HG03196 (cell line): ENCODE data around the gene SLC26A3.

Experiments used
- ATAC-seq: cut with Tn5 transposase; IDR thresholded peaks from one replicate; pipeline ENCODE4 v1.9.1; 2021; ENCODE audit not compliant: unreplicated experiment

SLC26A3 gene

GRCh38 chr7:107751113-107751512, 51.9 kb downstream of the SLC26A3 start:
- no peak for ATAC-seq

GRCh38 chr7:107746006-107746405, 57.0 kb downstream of the SLC26A3 start:
- ATAC-seq, result no peak

DNA sequence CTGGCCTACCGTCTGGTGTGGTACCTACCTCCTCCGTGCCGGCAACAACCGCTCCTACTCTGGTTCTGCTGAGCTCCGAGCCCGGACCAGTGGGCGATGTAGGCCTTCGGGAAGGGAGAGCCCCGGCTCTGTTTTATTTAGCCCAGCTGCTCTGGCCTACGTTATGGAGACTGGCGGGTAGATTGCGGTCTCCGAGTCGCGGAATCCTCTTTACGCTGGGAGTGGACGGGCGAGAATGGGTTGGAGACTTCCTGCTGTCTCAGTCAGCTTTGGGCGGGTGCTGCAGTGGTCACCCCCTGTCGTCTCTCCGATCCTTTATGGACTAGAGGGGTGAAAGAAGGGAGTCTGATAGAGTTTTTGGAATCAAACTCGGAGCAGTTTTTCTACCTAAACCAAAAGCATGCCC, 58.7 kb downstream of the SLC26A3 start:
- peak; percentile 26 for ATAC-seq

GRCh38 chr7:107743567-107744344, 59.3 kb downstream of the SLC26A3 start, which contains the start of gene CBLL1:
CBLL1 (plus strand) TSS chr7:107744142; CDS start chr7:107744164, 22 bp downstream.
- peak; percentile 94 for ATAC-seq

GRCh38 chr7:107742678-107743566, 60.1 kb downstream of the SLC26A3 start:
- ATAC-seq, result peak; percentile 29

GRCh38 chr7:107728276-107728675, 74.7 kb downstream of the SLC26A3 start:
- ATAC-seq, result no peak

DNA sequence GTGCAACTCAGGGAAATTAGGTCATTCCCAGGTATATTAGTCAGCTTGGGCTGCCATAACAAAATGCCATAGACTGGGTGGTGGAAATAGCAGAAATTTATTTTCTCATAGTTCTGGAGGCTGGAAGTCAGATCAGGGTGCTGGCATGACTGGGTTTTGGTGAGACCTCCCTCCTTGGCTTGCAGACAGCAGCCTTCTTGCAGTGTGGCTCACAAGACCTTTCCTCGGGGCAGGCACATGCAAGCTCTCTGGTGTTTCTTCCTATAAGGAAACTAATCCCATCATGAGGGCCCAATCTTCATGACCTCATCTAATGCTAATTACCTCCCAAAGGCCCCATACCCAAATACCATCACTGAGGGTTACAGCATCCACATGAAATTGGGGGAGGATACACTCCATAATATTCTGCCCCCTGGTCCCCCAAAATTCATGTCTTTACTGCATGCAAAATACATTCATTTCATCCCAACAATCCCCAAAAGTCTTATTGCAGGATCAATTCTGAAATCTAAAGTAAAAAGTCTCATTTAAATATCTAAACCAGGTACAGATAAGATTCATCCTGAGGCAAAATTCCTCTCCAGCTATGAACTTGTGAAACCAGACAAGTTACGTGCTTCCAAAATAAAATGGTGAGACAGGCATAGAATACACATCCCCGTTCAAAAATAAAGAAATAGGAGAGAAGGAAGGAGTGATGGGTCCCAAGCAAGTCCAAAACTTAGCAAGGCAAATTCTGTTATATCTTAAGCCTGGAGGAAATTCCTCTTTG, 76.5 kb downstream of the SLC26A3 start:
- ATAC-seq, result no peak

GRCh38 chr7:107725138-107725740, 77.8 kb downstream of the SLC26A3 start:
- ATAC-seq, result no peak

GRCh38 chr7:107723255-107723654, 79.8 kb downstream of the SLC26A3 start:
- no peak for ATAC-seq

- no peak for ATAC-seq
These were observed 81.7 kb downstream of the SLC26A3 start for GRCh38 chr7:107721286-107721685.

DNA sequence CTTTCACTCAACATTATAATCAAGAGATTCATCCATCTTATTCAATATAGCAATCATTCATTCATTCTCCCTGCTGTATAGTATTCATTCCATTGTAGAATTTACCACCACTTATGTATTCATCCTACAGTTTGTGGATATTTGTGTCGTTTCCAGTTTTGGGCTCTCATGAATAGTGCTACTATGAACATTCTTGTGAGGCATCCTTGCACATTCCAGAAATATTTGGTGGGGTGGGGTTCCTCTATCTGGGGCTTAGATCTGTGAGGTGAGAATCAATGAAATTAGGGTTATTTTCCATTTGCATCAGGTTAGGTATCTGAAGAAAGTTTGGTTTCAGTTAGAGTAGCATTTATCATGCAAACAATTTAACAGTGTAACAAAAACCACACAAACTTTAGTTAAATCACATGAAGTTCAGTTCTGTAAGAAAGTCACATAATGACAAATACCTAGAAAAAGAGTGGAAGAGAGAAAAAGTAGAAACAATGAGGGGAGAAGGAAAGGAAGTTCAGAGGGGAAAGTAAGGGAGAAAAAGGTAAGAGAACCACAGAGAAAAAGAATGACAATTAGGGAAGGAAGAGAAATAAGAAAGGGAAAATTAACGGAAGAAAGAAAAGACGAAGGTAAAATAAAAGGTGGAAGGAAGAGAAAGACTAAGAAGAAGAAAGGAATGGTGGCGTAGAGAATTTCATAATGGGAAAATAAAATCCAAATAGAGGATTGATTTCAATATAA, 84.4 kb downstream of the SLC26A3 start:
- ATAC-seq, result no peak

- ATAC-seq, result no peak
These were observed 87.5 kb downstream of the SLC26A3 start for GRCh38 chr7:107715531-107715930.
